Dermis blood vessel endothelial cell (primary cell): ENCODE results near the gene STIM1. TPM values are rescaled to one million over a fixed set of nuclear protein-coding genes. Genes with fewer than 3 reads are reported as not detected.

Experiments used
- DNase-seq: peaks from one replicate; pipeline ENCODE4 v3.0.0; 2010
- total RNA-seq: library from RNA; depleted of rRNA; stranded (reverse); fragments of >200 nt; gene quantifications from 2 replicates; pipeline ENCODE4 v1.2.3, GENCODE V29; 2014

Gene STIM1
- total RNA-seq, 1 donor from 2014 or later: 31.5 TPM

DNA sequence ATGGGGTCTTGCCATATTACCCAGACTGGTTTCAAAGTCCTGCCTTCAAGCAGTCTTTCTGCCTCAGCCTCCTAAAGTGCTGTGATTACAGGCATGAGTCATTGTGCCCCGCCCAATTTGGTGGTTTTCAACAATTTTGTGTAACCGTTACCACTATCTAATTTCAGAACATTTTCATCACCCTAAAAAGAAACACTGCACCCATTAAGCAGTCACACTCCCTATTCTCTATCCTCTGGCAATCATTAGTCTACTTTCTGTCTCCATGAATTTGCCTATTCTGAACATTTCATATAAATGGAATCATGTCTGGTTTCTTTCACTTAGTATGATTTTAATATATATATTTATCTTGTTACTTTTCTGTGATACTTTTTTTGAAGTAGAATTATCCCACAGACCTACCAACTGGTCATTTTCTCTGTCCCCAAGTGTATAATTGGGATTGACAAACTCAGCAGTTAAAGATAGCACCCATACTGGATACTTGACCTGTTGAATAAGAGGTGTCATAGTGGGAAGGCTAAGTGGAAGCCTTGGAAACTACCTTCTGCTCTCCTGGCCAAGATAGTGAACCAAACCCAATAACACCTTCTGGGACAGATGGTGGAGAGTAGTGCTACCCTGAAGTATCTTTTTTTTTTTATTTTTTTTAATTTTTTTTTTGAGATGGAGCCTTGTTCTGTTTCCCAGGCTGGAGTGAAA lies 64.8 kb downstream of the STIM1 start:
- no peak for DNase-seq

GRCh38 chr11:3922056-3922455 lies 66.6 kb downstream of the STIM1 start:
- no peak for DNase-seq

DNA sequence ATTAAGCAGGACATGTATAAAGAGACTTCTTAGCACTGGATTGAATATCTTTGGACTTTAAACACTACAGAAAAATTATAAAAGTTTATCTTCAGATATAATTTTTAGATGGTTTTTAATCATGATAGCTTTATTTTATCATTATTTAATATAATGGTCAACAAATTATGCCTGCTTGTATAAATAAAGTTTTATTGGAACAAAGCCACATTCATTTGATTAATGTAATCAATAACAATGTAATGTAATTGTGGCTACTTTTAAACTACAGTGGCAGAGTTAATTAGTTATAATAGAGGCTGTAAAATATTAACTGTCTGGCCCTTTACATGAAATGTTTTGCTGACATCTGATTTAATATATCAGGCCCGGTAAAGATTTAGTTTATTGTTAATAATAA lies 70.0 kb downstream of the STIM1 start:
- DNase-seq: no peak

DNA sequence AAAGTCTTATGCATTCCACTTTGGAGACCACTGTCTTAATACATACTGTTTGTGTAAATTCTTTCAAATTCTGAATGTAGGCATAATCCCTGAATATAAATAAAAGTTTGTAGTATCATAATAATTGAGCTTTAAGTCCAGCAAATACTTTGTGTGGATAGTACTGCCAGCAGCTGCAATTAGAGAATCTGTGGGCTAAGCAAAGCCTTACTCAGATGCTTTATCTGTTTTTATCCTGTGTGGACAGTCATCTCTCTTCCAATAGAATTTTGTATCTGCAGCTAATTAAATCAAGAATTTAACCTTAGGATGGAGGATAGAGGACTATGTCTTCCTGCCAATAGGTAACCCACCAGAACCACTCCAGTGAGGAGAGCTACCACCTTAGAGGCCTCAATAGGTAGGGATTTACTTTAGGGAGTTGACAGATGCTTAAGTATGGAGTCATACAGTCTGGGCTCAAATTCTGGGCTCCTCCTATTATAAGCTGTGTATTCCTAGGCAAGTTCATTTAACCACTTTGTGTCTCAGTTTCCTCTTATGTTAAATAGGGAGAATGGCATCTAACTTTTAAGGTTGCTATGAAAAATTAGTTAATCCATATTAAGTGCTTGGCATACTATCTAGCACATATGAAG lies 71.1 kb downstream of the STIM1 start:
- DNase-seq: no peak

DNA sequence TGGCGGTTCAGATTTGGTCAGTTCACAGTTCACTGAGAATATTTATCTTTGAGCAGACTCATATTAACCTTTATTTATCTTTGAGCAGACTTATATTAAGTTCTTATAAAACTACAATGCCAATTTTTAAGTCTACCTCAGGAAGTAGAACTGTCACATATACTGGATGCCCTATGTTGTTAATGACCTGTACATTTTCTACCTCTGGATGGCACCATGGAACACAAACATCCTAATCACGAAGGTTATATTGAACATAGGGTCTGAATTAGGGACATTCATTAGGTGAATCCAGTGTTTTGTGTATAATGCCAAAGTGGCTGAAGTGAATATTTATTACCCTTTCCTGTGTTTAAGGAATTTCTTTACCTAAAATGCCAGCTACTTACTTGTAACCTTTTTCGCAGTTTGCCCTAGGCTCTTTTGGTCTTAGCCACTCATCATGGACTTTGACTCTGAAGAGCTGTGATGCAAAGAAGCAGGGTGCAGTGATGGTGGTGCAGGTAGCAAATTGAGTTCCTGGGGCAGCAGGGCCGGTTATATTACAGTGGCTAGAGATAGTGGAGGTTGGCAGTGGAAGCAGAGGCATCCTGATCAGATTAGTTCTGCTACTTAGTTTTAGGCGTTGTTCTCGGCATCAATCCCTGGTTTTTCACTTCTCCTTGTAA lies 71.8 kb downstream of the STIM1 start:
- no peak for DNase-seq

DNA sequence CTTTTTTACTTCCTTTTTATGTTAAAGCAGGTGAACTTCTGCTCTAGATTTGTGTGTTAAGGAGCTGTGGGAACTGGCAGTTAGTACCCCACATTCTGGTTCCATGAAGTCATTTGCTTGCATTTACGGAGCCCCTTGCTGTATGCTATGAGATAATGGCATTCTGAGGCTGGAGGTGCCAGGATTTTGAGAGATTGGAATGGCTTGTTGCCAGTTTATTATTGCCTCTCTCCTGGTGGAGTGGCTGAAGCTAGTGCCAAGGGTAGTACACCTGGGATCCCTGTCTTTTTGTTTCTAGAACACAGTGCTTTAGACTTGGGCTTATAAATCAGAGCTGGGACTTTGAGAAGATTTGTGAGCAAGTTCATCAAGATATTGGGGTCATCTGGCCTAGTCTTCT lies 73.8 kb downstream of the STIM1 start:
- no peak for DNase-seq

DNA sequence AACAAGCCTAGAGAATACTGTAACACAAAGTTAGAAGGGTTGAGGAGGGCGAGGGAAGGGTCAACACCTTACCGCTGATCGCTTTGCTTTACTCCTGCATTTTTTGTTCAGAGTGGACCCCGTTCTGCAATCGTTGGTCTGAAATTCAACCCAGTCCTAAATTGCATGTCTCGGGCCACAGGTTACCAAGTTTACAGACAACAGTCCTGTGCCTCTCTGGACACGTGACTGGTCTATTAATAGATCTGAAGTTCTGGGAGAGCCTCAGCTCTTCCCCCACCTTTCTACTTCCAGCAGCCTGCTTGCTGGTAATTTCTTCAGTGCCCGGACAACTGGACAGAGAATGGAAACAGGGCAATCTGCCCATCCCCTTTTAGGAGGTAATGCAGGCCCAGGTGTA lies 74.2 kb downstream of the STIM1 start:
- DNase-seq: no peak

- no peak for DNase-seq
Observed at GRCh38 chr11:3932698-3933097, 77.2 kb downstream of the STIM1 start.

GRCh38 chr11:3933165-3933628 lies 77.7 kb downstream of the STIM1 start:
- no peak for DNase-seq

- DNase-seq: no peak
Observed at GRCh38 chr11:3934658-3935057, 79.2 kb downstream of the STIM1 start.

DNA sequence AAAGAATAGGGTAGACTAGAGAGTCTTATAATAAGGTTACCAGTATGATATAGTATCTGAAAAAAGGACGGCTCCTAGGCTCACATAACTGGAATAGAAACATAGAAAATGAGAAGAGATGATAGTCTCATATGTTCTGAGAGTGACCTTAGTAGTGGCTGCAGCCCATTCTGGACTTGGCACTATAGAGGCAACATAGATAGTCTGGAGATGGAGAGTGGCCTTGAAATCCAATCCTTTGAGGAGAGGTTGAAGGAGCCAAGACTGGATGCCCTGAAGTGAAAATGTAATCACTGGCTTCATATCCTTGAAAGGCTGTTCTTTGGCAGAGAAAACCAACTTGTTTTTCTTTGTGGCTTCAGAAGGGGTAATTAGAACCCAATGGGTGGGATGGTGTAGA lies 81.1 kb downstream of the STIM1 start:
- no peak for DNase-seq

DNA sequence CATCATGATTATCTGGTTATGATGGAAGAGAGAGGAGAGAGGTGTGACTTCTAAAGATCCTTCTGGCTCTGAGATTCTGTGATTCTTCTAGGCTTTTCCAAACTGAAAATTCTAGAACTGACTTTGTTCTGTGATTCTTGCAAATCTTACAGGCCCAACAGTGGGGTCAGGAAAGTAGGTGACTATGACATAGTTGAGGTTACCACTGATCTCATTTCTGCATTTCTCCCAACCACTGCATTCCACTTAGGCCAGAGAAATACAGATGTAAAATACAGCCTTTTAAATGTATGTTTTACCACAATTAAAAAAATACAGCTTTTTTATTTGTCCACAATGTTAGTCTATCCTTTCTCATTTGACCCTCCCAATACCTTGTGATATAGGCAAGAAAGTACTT lies 83.7 kb downstream of the STIM1 start:
- DNase-seq: no peak

- DNase-seq: no peak
Observed at GRCh38 chr11:3939651-3940190, 84.3 kb downstream of the STIM1 start.

DNA sequence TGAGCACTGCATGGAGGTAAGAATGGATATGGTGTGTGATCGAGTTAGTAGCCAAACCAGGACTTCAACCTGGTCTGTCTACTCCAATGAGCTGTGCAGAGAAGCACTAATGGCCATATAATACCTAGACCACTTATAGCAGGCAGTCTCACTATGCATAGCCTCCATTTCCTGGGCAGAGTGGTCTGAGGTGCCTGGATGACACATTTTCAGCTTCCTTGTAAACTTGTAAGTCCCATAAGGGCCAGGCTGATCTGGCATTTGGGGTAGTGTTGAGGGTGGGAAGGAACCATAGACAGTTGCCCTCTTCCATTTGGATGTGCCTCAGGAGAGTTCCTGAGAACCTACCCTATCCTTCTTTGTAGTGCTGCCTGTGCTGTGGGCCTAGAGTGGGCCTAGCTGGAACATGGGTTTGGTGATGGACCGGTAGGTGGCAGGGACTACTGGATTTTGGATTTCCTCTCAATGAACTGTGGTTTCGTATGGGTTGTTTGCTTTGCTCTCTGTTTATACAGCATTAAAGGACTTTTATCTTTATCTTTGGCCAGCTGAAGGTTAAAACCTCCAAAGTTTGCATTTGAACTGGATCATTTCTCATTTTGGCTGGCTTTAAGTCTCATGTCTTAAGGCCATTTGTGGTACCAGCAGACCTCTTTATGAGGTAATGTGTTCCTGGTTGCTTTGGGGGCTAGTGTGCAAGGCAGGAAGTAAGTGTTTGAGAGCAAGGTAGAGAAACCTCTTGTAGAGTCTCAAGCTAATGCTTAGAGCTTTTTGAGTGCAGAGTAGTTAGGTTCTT lies 86.9 kb downstream of the STIM1 start:
- no peak for DNase-seq

DNA sequence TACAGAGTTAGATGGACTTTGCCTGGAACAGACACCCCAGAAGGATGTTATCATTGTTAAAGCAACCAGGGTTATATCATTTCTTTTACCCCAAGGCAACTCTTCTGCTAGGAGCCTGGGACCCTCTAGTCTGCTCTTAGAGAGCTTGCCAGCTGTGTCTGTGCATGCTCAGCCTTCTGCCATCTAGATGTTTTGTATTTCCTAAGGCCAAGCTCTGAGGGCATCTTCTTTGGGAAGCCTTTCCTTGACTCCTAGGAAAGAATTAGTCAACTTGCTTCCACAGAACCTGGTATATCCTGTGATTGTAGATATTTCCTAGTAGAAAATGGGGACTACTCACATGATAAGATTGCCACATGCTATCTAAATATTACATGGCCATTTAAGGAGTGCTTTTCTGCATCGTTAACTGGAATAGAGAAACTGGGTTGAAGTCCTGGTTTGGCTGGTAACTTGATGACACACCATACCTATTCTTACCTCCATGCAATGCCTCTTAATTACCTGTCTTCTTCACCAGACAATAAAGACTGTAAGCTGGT lies 87.6 kb downstream of the STIM1 start:
- DNase-seq: peak; percentile 75

GRCh38 chr11:3944198-3944597 lies 88.7 kb downstream of the STIM1 start:
- DNase-seq: no peak

DNA sequence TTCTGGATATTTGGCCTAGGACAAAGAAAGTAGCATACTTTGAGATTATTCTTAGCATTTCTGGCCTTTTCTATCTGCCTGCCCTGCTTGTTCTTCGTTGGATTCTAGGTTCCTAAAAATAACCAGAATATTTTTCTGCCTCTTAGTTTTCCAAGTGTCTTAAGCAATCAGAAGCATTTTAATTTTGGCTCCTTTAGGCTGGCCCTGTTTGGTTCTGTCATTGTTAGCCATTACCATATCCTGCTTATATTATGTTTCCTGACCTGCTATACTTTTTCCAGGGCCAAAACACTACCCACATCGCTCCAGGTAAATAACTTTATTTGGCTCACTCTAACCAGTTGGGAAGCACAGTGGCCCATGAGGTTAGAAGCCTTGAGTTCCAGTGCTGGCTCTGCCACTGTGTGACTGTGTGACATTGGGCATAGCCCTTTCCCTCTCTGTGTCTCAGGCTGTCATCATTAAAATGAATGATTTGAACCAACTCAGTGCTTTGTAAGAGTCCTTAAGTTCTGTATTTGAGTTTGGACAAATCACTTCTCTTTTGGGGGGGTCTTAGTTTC lies 91.1 kb downstream of the STIM1 start:
- no peak for DNase-seq

DNA sequence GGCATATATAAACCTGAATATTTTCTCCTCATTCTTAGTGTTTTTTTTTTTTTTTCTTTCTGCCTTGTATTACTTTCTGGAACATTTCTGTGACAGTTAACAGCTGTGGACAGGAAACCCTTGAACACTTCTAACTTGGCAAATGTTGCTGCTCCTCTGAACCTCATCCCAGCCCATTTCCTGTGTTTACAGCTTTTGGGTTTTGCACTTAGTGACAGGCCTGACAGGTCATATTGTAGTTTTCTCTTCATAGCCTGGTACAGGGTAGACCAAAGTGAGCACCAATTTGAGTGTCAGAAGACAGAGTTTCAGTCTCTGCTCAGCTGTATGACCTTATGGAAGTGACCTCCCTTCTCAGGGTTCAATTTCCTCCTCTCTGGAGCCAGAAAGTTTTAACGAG lies 91.6 kb downstream of the STIM1 start:
- DNase-seq: peak; percentile 75

DNA sequence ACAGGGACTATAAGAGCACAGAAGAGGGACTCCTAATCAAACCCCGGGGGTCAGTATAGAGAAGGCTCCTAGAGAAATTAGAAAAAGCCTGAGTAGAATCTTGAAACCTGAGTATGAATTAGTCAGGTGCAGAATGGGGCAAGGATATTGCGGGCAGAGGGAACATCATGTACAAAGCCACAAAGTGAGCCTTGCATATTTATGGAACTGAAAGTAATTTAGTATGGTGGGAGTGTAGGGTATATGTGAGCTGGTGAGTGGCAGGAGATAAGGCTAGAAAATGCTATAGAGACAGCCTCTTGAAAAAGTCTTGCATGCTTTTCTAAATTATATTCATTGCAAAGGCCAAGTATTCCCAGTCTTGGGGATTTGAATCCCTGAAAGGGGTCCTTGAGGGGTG lies 93.7 kb downstream of the STIM1 start:
- no peak for DNase-seq

DNA sequence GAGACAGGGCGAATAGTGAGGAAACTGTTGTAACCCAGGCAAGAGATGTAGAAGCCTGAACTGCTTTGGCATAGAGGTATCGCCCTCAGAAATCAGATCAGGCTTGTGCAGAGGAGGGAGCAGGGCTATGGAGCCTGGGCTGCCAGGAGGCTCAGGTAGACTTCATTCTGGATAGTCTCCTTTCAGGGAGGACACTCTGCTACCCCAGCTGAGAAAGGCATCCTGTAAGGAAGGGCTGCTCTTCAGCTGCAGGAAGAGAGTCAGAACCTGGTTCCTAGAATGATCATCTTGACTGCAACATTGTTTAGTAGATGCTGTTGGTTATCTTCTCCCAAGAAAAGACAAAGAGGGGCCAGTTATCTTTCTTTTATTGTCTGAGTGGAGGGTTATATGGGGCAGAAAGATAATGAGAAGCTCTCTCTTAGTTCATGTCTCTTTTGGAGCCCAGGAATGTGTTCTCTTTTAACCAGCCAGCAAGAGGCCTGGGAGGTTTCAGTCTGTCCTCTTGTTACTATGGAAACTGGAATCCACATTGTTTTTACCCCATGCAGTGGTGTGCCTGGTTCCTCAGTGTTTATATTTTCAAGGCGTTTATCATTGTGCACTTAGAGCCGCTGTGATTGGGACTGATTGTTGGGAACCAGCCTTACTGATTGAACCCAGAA lies 95.7 kb downstream of the STIM1 start:
- DNase-seq: peak; percentile 51

GRCh38 chr11:3952715-3953114 lies 97.3 kb downstream of the STIM1 start:
- no peak for DNase-seq

DNA sequence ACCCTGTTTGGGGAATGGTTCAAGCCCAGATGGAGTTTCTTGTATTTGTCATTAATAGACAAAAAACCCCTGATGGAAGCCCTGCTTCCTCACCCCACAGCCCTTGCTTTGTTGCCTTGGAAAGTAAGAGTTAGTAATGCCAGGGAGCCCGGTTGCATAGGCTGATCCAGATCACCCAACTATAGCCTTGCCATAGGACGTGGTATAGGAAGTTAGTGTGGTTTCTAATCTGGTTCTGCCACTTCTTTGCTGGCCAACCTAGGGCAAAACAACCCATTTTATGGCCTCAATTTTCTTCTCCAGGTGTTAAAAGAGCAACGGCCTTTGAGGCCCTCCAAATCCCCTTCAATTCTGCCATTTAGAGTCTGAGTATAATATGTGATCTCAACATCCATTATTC lies 97.9 kb downstream of the STIM1 start:
- DNase-seq: no peak
